Measurements from ENCODE around the gene GOLGA6C.

- no peak for TF ChIP-seq CTCF (IDR thresholded peaks at IDR 0.05)
- TF ChIP-seq POLR2A (IDR thresholded peaks at IDR 0.05), result no peak
Measured at GRCh38 chr15:75209289-75209676, 48.9 kb upstream of the GOLGA6C start.

Data from upper lobe of left lung (tissue), 4 donors.